HG03064 (cell line): ENCODE data around the gene IREB2.
"Not testable (repeated sequence)": the region's sequence is repeated elsewhere in the genome, so short reads cannot be mapped to it uniquely, and the experiment has no call there.

Experiments used
- ATAC-seq: cut with Tn5 transposase; IDR thresholded peaks from one replicate; pipeline ENCODE4 v1.9.1; 2021; ENCODE audit warnings: low read depth; ENCODE audit not compliant: unreplicated experiment

Gene IREB2

GRCh38 chr15:78437762-78438618 is at the start of gene IREB2:
Gene IREB2, plus strand, starts transcription at chr15:78438216. Its CDS starts 122 bp downstream, at chr15:78438338.
- ATAC-seq: peak; percentile 83

GRCh38 chr15:78388865-78389264 is 49.2 kb upstream of the IREB2 start:
- ATAC-seq: no peak

- ATAC-seq: no peak
These were observed 48.7 kb upstream of the IREB2 start for GRCh38 chr15:78389322-78389721.

DNA sequence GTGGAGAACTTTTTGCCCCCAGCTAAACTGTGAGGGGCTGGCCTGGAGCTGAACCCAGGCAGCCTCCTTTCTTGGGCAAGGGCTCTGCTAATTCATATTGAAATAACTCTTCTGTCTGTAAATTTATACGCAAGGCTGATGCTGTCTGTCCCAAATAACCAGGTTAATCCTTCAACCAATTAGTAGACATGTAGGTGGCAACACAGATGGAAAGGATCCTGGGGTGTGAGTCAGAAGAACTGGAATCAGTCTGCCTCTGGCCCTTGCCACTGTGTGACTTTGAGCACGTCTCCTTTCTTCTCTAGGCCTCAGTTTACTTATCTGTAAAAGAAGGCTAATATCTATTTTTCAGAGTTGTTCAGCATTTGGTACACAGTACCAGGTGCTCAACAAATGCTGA is 48.3 kb upstream of the IREB2 start:
- no peak for ATAC-seq

DNA sequence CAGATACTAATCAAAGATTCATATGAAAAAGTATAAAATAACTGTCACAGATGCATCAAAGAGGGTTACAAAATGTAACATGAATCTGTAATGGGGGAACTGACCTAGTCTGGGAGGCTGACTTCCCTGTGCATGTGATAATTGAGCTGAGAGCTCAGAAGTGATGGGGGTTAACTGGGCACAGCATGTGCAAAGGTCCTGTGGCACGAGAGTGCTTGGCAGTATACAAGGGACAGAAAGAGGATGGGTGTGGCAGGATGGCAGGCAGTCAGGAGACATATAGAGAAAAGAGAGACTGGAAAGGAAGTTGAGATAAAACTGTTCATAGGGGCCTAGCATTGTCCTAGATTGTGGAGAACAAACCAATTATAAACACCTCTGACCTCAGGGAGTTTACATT is 47.8 kb upstream of the IREB2 start:
- ATAC-seq: no peak

GRCh38 chr15:78390826-78391225 is 47.2 kb upstream of the IREB2 start:
- no peak for ATAC-seq

DNA sequence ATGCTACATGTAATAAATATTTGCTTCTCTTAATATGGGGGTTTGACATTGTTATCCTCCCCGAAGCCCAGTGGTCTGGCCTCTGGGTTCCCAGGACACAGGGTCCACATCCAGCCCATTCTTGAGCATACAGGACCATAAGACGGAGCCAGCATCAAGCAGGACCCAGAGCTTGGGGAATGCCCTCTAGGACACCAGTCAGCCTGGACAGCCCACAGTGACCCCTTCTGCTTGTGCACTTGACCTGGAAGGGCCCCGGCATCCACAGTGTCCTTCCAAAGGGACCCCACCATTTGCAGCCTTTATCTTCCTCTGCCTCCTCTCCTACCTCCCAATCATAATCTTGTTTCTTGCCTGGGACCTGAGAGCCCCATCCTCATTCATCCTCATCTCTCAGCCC is 46.2 kb upstream of the IREB2 start:
- no peak for ATAC-seq

GRCh38 chr15:78392430-78392829 is 45.6 kb upstream of the IREB2 start:
- no peak for ATAC-seq

DNA sequence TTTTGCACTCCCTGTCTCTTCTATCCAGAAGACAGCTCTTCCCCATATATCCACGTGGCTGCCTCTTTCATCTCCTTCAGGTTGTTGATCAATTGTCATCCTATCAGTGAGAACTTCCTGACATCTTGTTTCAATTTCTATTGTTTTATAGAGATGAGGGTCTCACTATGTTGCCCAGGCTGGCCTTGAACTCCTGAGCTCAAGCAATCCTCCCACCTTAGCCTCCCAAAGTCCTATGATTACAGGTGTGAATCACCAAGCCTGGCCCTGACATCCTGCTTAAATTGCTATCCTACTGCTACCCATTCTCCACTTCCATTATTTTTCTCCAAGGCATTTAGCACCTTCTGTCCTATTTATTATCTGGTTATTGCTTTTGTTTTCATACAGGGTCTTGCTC is 44.9 kb upstream of the IREB2 start:
- no peak for ATAC-seq

DNA sequence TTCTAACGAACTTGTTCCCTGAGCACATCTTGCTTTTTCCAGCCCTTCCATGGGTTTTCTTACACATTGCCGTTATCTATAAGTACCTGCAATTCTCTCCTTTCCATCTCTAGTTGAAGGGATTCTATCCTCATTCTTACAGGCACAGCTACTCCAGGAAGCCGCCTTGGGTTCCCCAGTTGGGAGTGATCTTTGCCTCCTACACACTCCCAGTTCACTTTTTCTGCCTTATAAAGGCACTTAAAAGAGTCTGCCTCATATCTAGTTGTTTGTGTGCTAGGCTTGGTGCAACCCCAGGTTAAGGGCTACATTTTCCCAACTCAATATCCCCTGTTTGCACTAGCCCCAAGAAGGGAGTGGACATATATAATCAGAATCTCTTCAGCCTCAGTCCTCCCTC is 44.0 kb upstream of the IREB2 start:
- no peak for ATAC-seq

DNA sequence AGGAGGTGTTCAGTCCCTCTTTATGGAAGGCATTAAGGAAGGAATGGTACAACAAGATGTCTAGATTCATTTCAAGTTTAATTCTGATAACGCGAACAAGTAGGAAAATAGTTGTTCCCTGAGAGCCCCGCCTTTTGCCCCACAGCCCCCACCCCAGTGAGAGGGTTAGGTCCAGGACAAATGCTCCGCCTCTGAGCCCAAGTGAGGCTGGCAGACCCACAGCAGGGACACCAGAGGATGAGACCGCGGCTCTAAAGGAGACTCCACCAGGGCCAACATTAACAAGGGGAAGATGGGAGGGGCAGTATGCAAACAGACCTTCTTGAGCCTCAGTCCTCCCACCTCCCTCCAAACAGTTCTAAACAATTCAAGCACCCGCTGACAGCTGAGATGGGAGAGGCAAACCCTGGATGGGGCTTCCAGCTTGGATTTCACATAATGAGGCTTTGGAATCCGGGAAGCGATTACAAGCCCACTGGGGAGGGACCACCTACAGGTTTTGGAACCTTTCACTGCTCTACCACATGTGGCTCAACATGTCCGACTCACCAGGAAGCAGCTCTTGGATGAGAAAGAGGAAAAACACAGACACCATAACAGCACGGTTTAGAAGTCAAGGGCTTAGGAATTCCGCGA is 42.9 kb upstream of the IREB2 start:
- ATAC-seq: no peak

DNA sequence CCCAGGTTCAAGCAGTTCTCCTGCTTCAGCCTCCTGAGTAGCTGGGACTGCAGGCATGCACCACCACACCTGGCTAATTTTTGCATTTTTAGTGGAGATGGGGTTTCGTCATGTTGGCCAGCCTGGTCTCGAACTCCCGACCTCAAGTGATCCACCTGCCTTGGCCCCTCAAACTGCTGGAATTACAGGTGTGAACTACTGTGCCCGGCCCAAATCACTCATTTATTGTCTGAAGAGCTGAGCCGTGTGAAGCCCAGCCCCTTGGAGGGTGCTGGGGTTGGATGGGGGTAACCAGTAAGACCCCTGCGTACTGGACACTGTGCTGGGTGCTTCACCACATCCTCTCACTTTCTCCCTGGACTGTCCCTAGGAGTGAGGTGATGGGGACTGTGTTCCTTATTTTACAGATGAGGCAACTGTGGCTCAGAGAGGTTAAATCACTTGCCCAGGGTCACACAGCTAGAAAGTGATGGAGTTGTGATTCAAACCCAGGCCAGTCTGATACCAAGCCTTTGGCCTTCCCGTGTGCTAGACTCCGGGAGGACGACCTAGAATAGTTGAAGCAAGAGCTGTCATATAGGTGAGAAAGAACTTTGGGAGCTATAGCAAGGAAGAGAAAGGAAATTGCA is 41.7 kb upstream of the IREB2 start:
- no peak for ATAC-seq

DNA sequence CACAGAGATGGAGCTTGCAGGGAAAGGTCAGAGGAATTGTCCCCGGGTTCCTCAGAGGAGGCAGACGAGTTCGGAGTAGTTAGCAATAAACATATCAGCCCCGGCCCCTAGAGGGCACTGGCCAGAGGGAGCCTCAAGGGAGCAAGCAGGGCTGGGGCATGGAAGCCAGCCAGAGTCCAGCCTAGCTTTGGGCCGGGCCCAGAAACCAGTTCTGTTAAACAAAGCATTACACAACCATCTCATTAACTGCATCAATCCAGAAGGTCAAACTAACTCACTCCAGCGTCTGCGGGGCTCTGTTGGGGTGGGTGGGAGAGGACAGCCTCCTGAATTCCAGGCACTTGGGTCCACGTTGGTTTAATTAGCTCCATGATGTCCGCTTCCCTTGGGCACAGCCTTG is 41.0 kb upstream of the IREB2 start:
- ATAC-seq: no peak

DNA sequence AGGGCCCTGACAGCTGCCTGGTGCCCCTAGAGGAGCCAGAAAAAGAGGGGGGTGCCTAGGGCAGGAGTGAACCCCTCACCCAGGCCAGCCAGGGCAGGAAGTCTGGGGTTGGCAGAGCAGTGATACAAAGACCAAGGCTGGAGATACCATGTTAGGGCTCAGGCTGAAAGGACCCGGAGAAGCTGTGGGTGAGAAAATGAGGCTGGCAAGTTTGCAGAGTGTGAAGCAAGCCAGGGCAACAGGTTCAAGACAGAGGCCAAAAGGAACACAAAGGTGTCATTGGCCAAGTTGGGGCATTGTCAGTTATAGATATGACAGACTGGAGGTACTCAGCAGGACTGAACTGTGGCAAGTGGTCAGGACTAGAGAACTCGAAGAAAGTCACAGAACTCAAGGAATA is 40.6 kb upstream of the IREB2 start:
- no peak for ATAC-seq

GRCh38 chr15:78398076-78398825 is 39.8 kb upstream of the IREB2 start:
- ATAC-seq: no peak

GRCh38 chr15:78399091-78399490 is 38.9 kb upstream of the IREB2 start:
- ATAC-seq: no peak

DNA sequence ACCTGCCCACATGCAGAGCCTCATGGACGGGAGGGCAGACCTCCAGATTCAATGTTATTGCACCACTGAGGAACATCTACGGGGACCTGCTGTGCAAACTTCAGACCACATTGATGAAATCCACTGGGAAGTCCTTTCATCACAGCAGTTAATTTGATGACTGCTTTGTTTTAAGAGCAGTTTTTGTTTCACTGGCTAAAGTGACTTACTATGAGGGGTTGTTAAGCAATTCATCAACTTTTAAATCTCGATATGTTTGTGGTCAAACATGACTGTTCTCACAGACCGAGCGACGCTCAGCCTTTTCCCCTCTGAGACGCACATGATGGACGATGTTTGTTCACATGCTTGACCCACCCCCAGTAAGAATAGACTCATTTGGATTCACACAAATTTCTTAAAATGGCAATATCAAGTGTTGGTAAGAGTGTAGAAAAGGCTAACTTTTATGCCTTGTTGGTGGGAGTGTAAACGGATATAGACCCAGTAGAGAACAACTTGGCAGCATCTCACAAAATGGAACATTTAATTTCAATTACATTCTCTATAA is 35.9 kb upstream of the IREB2 start:
- ATAC-seq: no peak

- no peak for ATAC-seq
These were observed 33.9 kb upstream of the IREB2 start for GRCh38 chr15:78404125-78404524.

DNA sequence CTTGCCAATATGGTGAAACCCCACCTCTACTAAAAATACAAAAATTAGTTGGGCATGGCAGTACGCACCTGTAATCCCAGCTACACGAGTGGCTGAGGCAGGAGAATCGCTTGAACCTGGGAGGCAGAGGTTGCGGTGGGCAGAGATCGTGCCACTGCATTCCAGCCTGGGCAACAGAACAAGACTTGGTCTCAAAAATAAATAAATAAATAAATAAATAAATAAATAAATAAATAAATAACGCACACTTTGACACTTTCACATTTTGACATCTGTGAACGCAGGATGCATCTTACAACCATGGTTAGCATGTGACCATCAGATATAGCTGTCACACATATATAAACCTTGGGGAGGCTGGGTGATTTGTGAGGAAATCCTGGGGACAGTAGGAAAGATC is 33.2 kb upstream of the IREB2 start:
- not testable (repeated sequence) for ATAC-seq

DNA sequence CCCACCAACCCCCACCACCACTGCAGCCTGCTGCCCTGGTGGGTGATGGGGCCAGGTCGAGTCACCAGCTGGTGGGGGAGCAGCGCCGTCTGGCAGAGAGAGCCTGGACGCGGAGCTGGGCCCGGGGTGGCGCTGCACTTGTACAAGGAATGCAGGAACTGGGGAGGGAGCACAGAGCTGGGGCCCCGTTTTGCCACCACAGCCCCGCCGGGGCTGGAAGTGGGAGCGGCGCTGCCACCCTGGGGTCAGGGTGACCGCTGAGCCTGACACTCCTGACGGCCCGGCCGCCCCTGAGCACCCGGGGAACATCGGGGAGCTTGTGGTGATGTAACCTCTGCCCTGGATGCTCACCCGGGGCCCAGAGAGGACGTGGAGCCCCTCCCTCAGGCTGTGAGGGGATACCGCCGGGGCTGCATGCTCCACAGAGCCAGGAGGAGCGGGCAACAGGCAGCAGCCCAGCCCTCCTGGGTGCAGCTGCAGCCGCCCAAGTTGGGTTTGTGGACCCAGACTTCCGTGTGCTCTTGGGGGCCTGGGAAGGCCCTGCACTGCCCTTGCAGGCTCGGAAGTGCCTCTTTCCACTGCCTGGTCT is 32.6 kb upstream of the IREB2 start:
- no peak for ATAC-seq
